SH-SY5Y (cell line): Measurements from ENCODE around the gene MT1H.
A peak's percentile ranks its signal among the peaks of the same experiment; 100 is the strongest.

ENCODE experiments used
- GATA2 ChIP-seq: IDR thresholded peaks from 2 replicates; pipeline ENCODE4 v1.6.1; 2011; ENCODE audit warnings: mild to moderate bottlenecking, low read depth, low read length
- GATA3 ChIP-seq: IDR thresholded peaks from 2 replicates; pipeline ENCODE4 v1.6.1; 2011; ENCODE audit warnings: low read depth, mild to moderate bottlenecking, low read length, moderate library complexity

Gene MT1H

DNA sequence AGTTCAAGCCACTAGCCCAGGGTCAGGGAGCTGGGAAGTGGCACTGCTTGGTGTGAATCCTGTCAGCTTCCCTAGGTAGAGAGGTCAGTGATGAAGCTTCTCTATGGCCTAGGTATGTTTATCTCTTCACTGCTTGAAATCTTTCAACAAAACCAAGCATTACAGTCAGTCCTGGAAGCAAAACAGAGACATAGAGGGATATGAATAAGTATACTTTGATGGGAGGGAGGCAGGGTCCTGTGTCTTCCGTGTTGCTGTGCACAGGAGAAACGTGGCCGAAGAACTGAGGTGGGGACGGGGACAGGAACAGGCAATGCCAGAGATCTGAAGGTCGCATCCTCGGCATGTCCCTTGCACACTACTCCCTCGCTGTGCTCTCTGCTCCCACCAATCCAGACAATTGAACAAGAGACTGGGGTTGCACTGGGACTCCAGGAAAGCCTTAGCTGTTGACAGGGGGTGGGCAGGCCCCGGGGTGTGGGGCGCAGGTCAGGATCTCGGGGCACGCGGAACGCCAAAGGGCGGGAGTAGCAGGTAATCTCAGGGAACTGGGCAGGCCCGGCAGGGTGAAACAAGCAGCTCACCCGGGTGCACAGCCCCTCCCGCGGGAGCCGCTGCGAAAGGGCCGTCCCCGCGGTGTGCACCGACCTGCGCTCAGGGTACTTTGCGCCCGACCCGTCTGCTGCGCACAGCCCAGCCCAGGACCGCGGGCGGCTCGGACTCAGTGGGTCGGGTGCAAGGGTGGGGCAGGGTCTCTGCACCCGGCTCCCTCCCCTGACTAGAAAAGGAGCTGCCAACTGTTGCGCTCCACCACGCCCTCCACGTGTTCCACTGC lies at the start of gene MT1H:
Gene MT1H (plus strand): TSS at position 810 of the 835 bp plus-strand sequence. CDS start 71 bp downstream, outside the sequence.
- TF ChIP-seq GATA3, result no peak
- TF ChIP-seq GATA2, result no peak

DNA sequence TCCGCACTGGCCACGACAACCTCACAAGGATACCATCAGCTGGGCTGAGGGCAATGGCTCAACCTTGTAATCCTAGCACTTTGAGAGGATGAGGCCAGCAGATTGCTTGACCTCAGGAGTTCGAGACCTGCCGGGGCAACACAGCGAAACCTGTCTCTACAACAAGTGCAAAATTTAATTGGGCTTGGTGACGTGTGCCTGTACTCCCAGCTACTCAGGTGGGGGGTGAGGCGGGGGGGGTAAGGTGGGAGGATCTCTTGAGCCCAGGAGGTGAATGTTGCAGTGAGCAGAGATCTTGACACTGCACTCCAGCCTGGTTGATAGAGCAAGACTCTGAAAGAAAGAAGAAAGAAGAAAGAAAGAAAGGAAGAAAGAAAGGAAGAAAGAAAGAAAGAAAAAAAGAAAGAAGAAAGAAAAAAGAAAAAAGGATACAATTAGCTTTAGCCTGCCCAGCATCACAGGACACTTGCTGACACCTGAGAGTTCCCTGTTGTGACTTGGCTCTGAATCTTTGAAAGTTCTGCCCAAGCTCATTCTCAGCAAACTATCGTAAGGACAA lies 49.2 kb upstream of the MT1H start:
- TF ChIP-seq GATA3 (no peak), GATA2 (no peak)

DNA sequence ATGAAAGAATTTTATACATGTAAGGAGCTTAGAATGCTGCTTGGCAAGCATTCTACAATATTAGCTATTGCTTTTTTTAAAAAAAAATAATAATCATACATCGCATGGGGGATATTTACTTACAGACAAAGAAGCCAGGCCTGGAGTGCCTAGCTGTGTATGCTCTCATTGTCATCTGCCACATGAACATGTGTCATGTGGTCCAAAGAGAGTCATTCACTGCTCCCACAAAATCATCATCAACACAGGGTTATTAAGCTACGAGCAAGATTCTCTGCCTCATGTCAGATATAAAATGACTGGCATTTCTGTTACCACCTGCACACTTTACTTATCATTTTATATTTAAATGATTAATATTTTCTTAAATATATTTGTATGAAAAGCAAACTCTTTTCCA lies 46.0 kb upstream of the MT1H start:
- TF ChIP-seq GATA2 (no peak), GATA3 (no peak)

DNA sequence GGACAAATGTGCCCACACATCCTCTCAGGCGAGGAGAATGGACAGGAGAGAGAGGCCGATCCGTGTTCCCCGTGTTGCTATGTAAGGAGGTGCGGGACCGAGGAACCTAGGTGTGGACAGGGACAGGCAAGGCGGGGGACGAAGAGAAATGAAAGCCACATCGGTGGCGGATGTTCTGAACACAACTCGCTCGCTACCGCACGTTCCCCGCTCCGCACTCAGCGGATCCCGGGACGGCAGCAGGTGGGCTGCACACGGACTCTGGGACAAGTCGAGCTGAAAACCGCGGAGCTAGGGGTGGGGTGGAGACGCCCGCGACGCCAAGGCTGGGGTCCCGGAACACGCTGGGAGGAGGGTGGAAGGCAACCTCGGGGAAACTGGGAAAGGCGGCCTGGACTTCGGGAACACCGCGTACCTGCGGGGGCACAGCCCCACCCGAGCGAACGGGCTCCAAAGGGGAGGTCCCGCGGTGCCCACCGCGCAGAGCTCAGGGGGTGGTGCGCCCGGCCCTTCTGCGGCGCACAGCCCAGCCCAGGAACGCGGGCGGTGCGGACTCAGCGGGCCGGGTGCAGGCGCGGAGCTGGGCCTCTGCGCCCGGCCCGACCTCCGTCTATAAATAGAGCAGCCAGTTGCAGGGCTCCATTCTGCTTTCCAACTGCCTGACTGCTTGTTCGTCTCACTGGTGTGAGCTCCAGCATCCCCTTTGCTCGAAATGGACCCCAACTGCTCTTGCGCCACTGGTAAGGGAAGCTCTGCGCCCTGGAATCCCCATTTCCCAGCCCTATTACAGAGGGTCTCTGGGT lies 44.3 kb upstream of the MT1H start, which contains the start of gene MT1E:
Gene MT1E (plus strand): TSS at position 642 of the 803 bp plus-strand sequence. CDS start 71 bp downstream, at position 713.
- no peak for TF ChIP-seq GATA3
- no peak for TF ChIP-seq GATA2

DNA sequence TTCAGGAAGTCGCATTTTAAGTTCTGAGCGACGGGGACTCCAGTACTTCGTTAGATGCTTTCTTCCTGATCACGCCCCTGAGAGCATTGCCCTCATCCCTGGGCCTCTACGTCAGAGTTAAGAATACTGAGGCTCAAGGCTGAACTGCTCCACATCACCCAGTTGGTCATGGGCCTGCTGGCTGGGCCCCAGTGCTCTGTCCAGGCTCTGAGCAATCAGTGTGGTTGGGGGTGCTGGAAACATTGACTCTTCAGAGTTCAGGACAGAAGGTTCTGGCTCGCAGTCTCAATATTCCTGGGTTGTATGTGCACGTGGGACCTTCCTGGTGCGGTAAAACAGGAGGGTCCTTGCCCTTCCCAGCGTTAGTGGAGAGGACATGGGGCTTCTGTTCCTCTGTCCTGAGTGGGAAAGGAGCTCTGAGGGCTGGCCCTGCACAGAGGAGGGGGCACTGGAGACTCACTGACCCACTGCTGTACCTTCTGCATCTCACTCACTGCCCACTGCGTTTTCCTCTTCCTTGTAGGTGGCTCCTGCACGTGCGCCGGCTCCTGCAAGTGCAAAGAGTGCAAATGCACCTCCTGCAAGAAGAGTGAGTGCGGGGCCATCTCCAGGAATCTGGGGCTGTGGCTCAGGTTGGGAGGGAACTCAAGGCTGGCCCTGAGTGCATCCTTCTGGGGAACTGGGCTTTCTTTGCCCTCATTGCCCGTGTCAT lies 43.5 kb upstream of the MT1H start:
- TF ChIP-seq GATA3 (no peak), GATA2 (no peak)

DNA sequence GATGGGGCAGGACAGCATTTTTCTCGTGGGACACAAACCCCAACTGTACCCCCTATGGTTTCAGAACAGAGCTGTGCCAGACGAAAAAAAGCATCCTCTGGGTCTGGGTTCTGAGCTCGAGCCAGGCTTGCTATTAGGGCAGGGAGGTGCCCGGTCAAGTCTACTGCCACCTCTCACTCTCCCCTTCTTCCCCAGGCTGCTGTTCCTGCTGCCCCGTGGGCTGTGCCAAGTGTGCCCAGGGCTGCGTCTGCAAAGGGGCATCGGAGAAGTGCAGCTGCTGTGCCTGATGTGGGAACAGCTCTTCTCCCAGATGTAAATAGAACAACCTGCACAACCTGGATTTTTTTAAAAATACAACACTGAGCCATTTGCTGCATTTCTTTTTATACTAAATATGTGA lies 42.9 kb upstream of the MT1H start:
- TF ChIP-seq GATA2, result no peak
- TF ChIP-seq GATA3, result no peak

DNA sequence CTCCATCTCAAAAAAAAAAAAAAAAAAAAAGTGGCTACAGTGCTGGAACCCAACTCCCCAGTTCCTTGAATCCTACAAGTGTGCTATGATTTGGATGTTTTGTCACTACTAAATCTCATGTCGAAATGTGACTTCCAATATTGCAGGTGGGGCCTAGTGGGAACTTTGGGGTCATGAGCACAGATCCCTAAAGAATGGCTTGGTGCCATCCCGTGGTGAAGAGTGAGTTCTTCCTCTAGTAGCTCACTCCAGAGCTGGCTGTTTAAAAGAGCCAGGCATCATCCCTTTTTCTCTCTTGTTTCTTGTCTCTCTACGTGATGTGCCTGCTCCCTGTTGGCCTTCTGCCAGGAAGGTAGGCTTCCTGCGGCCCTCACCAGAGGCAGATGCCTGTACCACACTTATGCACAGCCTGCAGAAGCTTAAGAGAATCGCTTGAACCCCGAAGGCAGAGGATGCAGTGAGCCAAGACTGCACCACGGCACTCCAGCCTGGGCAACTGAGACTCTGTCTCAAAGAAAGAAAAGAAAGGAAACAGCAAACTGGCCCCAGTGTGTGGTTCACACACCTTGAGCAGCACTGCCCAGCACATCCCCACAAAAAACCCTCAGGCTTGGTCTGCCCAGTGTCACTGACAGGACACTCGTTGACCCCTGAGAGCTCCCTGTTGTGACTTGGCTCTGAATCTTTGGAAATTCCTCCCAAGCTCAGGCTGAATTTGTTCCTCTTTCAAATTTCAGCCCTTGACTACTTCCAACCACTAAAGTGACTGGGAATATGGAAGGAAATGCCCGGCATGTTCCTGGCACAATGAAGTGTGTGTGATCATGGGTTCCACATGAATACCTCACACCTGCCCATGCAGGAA lies 40.9 kb upstream of the MT1H start:
- TF ChIP-seq GATA2 (no peak), GATA3 (no peak)

DNA sequence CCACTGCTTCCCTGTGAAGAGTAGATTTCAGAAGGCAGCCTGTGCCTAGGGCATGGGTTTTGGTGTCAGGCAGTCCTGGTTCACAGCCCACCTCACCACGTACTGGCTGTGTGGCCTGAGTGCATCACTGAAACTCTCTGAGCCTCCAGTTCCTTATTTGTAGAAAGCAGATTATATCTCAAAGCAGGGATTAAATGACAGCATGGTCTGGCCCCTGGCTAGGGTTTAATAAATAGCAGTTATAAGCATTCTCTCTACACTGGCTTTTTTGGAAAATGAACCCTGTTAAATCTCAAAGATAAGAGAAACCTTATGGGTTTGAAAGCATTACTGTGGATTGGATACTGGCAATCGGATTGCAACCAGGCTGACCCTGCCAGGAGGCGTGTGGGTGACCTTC lies 40.1 kb upstream of the MT1H start:
- peak; percentile 71; the same call in 1 of the 2 replicates for TF ChIP-seq GATA3
- peak; percentile 82 for TF ChIP-seq GATA2

DNA sequence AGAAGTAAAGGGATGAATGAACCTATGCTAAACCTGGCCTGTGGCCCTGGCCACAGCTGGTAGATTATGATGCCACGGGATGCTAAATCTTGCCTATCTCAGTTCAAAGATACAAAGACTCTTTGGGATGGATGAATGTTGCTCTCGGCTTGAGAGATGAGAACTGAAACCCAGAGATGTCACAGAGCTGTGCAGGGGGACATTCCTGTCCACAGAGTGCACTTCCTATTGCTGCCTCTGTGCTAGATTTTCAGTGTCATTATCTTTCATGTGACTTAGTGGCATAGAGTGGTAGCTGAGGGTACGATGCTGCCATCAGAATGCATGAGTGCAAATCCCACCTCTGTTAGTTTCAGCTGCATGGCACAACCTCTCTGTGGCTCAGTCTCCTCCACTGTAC lies 39.5 kb upstream of the MT1H start:
- TF ChIP-seq GATA3 (no peak), GATA2 (no peak)

DNA sequence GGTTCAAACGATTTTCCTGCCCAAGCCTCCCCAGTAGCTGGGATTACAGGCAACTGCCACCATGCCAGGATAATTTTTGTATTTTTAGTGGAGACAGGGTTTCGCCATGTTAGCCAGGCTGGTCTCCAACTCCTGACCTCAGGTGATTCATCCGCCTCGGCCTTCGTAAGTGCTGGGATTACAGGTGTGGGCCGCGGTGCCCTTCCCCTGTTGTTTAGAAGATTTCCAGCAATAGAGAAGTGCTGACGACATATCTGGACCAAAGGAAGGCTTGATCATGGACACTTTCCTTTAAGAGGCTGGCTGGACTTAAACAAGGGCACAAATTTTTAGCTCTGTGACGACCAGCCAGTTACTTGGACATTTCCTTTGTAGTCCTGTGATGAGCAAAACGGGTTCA lies 38.4 kb upstream of the MT1H start:
- TF ChIP-seq GATA2 (no peak), GATA3 (no peak)

DNA sequence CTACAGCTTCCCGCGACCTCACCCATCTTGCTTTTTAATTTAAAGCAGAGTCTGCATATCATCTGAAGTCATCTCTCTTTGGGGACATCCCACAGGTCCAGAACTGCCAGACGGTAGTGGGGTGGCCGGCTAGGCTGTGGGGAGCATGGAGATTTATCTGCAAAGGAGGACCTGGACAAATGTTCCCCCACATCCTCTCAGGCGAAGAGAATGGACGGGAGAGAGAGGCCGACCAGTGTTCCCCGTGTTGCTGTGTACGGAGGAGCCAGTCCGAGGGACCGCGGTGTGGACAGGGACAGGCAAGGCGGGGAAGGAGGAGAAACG lies 37.8 kb upstream of the MT1H start:
- no peak for TF ChIP-seq GATA3
- TF ChIP-seq GATA2, result no peak

DNA sequence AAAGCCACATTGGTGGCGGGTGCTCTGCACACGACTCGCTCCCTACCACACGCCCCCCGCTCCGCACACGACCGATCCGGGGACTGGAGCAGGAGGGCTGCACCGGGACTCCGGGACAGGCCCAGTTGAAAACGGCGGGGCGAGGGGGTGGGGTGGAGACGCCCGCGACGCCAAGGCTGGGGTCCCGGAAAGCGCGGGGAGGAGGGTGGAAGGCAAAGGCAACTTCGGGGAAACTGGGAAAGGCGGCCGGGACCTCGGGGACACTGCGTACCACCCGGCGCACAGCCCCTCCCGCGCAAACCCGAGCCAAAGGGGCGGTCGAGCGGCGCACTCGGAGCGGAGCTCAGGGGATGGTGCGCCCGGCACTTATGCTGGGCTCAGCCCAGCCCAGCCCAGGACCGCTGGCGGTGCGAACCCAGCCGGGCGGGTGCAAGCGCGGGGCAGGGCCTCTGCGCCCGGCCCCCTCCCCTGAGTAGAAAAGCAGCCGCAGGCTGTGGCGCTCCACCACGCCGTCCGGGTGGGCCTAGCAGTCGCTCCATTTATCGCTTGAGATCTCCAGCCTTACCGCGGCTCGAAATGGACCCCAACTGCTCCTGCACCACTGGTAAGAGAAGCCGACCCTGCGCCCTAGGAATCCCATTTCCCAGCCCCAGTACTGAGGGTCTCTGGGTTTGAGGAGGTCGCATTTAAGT lies 37.3 kb upstream of the MT1H start, which contains the start of gene MT1M:
Gene MT1M (plus strand): TSS at position 504 of the 692 bp plus-strand sequence. CDS start 73 bp downstream, at position 577.
- TF ChIP-seq GATA3, result no peak
- peak; percentile 34 for TF ChIP-seq GATA2
